WTC11 (cell line): Measurements from ENCODE around the gene NUP214. TPM values are rescaled to one million over a fixed set of nuclear protein-coding genes. Genes with fewer than 3 reads are reported as not detected.

Experiments
- ATAC-seq: fragments of 200-7000 bp; cut with Tn5 transposase; 2 replicates; pipeline ENCODE4 v1.10.0; 2021; ENCODE audit warnings: mild to moderate bottlenecking, moderate library complexity
- CTCF ChIA-PET: fragments of 300-600 bp; sonication (Branson Sonifier 250); formaldehyde crosslinking; loops from one replicate; lab custom pipeline; 2021; ENCODE audit warnings: antibody characterized with exemption; lab: Charles Lee
- POLR2A ChIA-PET: fragments of 350-600 bp; sonication (Branson Sonifier 250); formaldehyde crosslinking; loops from one replicate; lab custom pipeline; 2021; ENCODE audit warnings: antibody characterized with exemption; lab: Charles Lee
- DNase-seq: peaks from one replicate; pipeline ENCODE4 v3.0.0; 2021; ENCODE audit warnings: low spot score
- H3K27ac Mint-ChIP-seq: 2 replicates; pipeline ENCODE4 v1.8.0; 2021; ENCODE audit warnings: mixed read lengths
- H3K27me3 Mint-ChIP-seq: 2 replicates; pipeline ENCODE4 v1.8.0; 2021; ENCODE audit warnings: low read depth, mild to moderate bottlenecking, moderate library complexity, mixed read lengths
- H3K36me3 Mint-ChIP-seq: 2 replicates; pipeline ENCODE4 v1.8.0; 2021; ENCODE audit warnings: mixed read lengths
- H3K4me1 Mint-ChIP-seq: 2 replicates; pipeline ENCODE4 v1.8.0; 2022; ENCODE audit warnings: mixed read lengths
- H3K4me3 Mint-ChIP-seq: 2 replicates; pipeline ENCODE4 v1.8.0; 2021; ENCODE audit warnings: mild to moderate bottlenecking, moderate library complexity, mixed read lengths
- H3K9me3 Mint-ChIP-seq: 2 replicates; pipeline ENCODE4 v1.8.0; 2021; ENCODE audit warnings: mixed read lengths
- CREM ChIP-seq: sonication (generic); formaldehyde crosslinking; IDR thresholded peaks from 2 replicates; pipeline ENCODE4 v1.8.1; 2022; ENCODE audit warnings: mild to moderate bottlenecking, missing genetic modification reagents, moderate library complexity
- ETV6 ChIP-seq: sonication (generic); formaldehyde crosslinking; IDR thresholded peaks from 2 replicates; pipeline ENCODE4 v1.8.1; 2022; ENCODE audit warnings: mild to moderate bottlenecking, missing genetic modification reagents
- FOXJ3 ChIP-seq: sonication (generic); formaldehyde crosslinking; IDR thresholded peaks from 2 replicates; pipeline ENCODE4 v1.9.0; 2021; ENCODE audit warnings: missing genetic modification reagents, mild to moderate bottlenecking, borderline replicate concordance
- JAZF1 ChIP-seq: fragments of 250-450 bp; sonication (Bioruptor Pico); IDR thresholded peaks from 2 replicates; pipeline ENCODE4 v1.9.0; 2021; ENCODE audit warnings: moderate library complexity, mild to moderate bottlenecking, inconsistent platforms
- NFYB ChIP-seq: sonication (generic); formaldehyde crosslinking; conservative IDR thresholded peaks from 2 replicates; pipeline ENCODE4 v1.8.0; 2022; ENCODE audit warnings: low read depth, missing genetic modification reagents
- NR2C2 ChIP-seq: sonication (generic); formaldehyde crosslinking; IDR thresholded peaks from 2 replicates; pipeline ENCODE4 v1.8.0; 2022; ENCODE audit warnings: mild to moderate bottlenecking, missing genetic modification reagents
- NR3C1 ChIP-seq: sonication (generic); formaldehyde crosslinking; conservative IDR thresholded peaks from 2 replicates; pipeline ENCODE4 v1.8.1; 2023; ENCODE audit warnings: low read depth, mild to moderate bottlenecking, missing genetic modification reagents
- ZNF138 ChIP-seq: sonication (generic); formaldehyde crosslinking; conservative IDR thresholded peaks from 2 replicates; pipeline ENCODE4 v1.8.1; 2022; ENCODE audit warnings: mild to moderate bottlenecking, moderate library complexity, missing genetic modification reagents
- ZNF232 ChIP-seq: sonication (generic); formaldehyde crosslinking; IDR thresholded peaks from 2 replicates; pipeline ENCODE4 v1.8.0; 2022; ENCODE audit warnings: mild to moderate bottlenecking, missing genetic modification reagents
- ZNF396 ChIP-seq: fragments of 250-450 bp; sonication (Bioruptor Pico); IDR thresholded peaks from 2 replicates; pipeline ENCODE4 v1.8.0; 2021; ENCODE audit warnings: mild to moderate bottlenecking, moderate library complexity, borderline replicate concordance
- ZNF423 ChIP-seq: fragments of 250-450 bp; sonication (Bioruptor Pico); IDR thresholded peaks from 2 replicates; pipeline ENCODE4 v2.1.2; 2022; ENCODE audit warnings: mild to moderate bottlenecking, moderate library complexity
- total RNA-seq: library from RNA; stranded (reverse); gene quantifications from 3 replicates; pipeline ENCODE4 v1.2.3, GENCODE V29; 2021
- TF ChIP-seq, protein P1 (sequence below): sonication (generic); formaldehyde crosslinking; IDR thresholded peaks from 2 replicates; pipeline ENCODE4 v1.8.0; 2022; ENCODE audit warnings: mild to moderate bottlenecking, missing genetic modification reagents
- TF ChIP-seq, protein P2 (sequence below): fragments of 250-450 bp; sonication (Bioruptor Pico); IDR thresholded peaks from 2 replicates; pipeline ENCODE4 v1.9.0; 2021; ENCODE audit warnings: mild to moderate bottlenecking
- TF ChIP-seq, protein P3 (sequence below): sonication (generic); formaldehyde crosslinking; IDR thresholded peaks from 2 replicates; pipeline ENCODE4 v1.8.1; 2022; ENCODE audit warnings: mild to moderate bottlenecking, missing genetic modification reagents, moderate library complexity, borderline replicate concordance
- TF ChIP-seq, protein P4 (sequence below): fragments of 250-450 bp; sonication (Bioruptor Pico); conservative IDR thresholded peaks from 2 replicates; pipeline ENCODE4 v1.9.0; 2021; ENCODE audit warnings: mild to moderate bottlenecking
- TF ChIP-seq, protein P5 (sequence below): sonication (generic); formaldehyde crosslinking; IDR thresholded peaks from 2 replicates; pipeline ENCODE4 v1.8.1; 2023; ENCODE audit warnings: mild to moderate bottlenecking, missing genetic modification reagents, moderate library complexity
- TF ChIP-seq, protein P6 (sequence below): sonication (generic); formaldehyde crosslinking; IDR thresholded peaks from 2 replicates; pipeline ENCODE4 v1.8.1; 2022; ENCODE audit warnings: low read depth, missing genetic modification reagents, borderline replicate concordance
- TF ChIP-seq, protein P7 (sequence below): sonication (generic); formaldehyde crosslinking; IDR thresholded peaks from 2 replicates; pipeline ENCODE4 v1.8.1; 2023; ENCODE audit warnings: mild to moderate bottlenecking, missing genetic modification reagents, borderline replicate concordance

The NUP214 gene
- total RNA-seq, 1 experiment from 2014 or later = 41.8 TPM

DNA sequence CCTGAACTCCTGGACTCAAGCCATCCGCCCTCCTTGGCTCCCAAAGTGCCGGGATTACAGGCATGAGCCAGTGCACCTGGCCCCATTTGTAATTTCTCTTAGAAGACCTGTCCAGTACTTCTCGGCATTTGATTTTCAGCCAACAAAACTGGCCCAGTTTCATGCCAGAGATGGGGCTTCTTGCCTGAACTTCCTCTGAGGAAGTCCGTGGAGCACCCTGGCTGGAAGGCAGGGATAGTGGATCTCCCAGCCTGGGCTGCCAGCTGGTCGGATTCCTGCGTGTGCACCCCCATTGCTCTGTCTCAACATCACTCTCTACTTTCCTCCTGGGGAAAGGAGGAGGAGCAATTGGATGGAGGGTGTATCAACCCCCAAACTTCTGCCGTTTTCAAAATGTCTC lies 111.9 kb downstream of the NUP214 start:
- H3K36me3 Mint-ChIP-seq = peaks cover 11% of the 10 kb centered on the region
- POLR2A ChIA-PET = interaction anchor here (0.7 kb wide), 1 partner anchor 17 kb away, joined by 3 read pairs; no protein-coding TSS in a partner anchor
- H3K9me3 Mint-ChIP-seq = no peaks in the 10 kb centered on the region
- CTCF ChIA-PET = interaction anchor here (0.6 to 2.4 kb wide), 5 partner anchors 10 to 99 kb away, joined by 3 to 20 read pairs (median 3); partner anchors contain the start of gene PLPP7
- no peak for ATAC-seq
- no peak overlapping the region for H3K4me3 Mint-ChIP-seq
- H3K4me1 Mint-ChIP-seq = peaks cover 21% of the 10 kb centered on the region
- H3K27me3 Mint-ChIP-seq = no peaks in the 10 kb centered on the region
- TF ChIP-seq ZNF232 (no peak), CREM (no peak), ZNF423 (no peak), NR2C2 (no peak), NFYB (no peak), FOXJ3 (CRISPR knock-in tag) (no peak), ZNF396 (CRISPR knock-in tag) (no peak), NR3C1 (CRISPR knock-in tag) (no peak), ZNF138 (CRISPR knock-in tag) (no peak), JAZF1 (no peak), ETV6 (CRISPR knock-in tag) (no peak)
- TF ChIP-seq, protein P1, sequence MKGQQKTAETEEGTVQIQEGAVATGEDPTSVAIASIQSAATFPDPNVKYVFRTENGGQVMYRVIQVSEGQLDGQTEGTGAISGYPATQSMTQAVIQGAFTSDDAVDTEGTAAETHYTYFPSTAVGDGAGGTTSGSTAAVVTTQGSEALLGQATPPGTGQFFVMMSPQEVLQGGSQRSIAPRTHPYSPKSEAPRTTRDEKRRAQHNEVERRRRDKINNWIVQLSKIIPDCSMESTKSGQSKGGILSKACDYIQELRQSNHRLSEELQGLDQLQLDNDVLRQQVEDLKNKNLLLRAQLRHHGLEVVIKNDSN (CRISPR knock-in tag) = no peak
- TF ChIP-seq, protein P2, sequence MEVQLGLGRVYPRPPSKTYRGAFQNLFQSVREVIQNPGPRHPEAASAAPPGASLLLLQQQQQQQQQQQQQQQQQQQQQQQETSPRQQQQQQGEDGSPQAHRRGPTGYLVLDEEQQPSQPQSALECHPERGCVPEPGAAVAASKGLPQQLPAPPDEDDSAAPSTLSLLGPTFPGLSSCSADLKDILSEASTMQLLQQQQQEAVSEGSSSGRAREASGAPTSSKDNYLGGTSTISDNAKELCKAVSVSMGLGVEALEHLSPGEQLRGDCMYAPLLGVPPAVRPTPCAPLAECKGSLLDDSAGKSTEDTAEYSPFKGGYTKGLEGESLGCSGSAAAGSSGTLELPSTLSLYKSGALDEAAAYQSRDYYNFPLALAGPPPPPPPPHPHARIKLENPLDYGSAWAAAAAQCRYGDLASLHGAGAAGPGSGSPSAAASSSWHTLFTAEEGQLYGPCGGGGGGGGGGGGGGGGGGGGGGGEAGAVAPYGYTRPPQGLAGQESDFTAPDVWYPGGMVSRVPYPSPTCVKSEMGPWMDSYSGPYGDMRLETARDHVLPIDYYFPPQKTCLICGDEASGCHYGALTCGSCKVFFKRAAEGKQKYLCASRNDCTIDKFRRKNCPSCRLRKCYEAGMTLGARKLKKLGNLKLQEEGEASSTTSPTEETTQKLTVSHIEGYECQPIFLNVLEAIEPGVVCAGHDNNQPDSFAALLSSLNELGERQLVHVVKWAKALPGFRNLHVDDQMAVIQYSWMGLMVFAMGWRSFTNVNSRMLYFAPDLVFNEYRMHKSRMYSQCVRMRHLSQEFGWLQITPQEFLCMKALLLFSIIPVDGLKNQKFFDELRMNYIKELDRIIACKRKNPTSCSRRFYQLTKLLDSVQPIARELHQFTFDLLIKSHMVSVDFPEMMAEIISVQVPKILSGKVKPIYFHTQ (CRISPR knock-in tag) = no peak
- TF ChIP-seq, protein P3, sequence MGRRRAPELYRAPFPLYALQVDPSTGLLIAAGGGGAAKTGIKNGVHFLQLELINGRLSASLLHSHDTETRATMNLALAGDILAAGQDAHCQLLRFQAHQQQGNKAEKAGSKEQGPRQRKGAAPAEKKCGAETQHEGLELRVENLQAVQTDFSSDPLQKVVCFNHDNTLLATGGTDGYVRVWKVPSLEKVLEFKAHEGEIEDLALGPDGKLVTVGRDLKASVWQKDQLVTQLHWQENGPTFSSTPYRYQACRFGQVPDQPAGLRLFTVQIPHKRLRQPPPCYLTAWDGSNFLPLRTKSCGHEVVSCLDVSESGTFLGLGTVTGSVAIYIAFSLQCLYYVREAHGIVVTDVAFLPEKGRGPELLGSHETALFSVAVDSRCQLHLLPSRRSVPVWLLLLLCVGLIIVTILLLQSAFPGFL (CRISPR knock-in tag) = no peak
- TF ChIP-seq, protein P4, sequence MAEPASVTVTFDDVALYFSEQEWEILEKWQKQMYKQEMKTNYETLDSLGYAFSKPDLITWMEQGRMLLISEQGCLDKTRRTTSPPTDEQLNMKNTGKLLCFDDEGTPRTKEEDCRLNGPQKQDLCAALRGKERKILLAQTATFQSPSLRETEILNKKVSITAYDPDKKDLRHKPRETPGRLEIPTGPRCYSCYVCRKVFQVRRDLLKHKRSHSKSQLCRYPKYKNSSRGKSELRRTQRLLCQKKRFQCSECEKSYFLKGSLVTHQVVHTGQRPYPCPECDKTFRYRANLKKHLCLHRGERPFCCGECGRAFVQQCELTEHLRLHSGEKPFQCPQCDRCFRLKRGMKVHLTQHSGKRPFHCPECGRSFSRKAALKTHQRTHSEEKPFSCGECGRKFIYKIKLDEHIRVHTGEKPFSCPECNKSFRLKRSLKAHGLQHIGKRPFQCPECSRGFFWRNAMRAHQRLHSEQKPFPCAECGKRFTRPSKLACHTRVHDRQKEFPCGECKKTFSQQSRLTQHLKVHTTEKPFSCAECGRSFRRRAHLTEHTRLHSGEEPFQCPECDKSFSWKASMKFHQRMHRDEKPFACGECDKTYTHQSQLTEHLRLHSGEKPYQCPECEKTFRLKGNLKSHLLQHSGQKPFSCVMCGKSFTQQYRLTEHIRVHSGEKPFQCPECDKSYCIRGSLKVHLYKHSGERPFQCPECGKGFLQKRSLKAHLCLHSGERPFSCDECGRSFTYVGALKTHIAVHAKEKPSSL = no peak
- TF ChIP-seq, protein P5, sequence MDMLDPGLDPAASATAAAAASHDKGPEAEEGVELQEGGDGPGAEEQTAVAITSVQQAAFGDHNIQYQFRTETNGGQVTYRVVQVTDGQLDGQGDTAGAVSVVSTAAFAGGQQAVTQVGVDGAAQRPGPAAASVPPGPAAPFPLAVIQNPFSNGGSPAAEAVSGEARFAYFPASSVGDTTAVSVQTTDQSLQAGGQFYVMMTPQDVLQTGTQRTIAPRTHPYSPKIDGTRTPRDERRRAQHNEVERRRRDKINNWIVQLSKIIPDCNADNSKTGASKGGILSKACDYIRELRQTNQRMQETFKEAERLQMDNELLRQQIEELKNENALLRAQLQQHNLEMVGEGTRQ (CRISPR knock-in tag) = no peak
- TF ChIP-seq, protein P6, sequence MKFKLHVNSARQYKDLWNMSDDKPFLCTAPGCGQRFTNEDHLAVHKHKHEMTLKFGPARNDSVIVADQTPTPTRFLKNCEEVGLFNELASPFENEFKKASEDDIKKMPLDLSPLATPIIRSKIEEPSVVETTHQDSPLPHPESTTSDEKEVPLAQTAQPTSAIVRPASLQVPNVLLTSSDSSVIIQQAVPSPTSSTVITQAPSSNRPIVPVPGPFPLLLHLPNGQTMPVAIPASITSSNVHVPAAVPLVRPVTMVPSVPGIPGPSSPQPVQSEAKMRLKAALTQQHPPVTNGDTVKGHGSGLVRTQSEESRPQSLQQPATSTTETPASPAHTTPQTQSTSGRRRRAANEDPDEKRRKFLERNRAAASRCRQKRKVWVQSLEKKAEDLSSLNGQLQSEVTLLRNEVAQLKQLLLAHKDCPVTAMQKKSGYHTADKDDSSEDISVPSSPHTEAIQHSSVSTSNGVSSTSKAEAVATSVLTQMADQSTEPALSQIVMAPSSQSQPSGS (CRISPR knock-in tag) = no peak
- TF ChIP-seq, protein P7, sequence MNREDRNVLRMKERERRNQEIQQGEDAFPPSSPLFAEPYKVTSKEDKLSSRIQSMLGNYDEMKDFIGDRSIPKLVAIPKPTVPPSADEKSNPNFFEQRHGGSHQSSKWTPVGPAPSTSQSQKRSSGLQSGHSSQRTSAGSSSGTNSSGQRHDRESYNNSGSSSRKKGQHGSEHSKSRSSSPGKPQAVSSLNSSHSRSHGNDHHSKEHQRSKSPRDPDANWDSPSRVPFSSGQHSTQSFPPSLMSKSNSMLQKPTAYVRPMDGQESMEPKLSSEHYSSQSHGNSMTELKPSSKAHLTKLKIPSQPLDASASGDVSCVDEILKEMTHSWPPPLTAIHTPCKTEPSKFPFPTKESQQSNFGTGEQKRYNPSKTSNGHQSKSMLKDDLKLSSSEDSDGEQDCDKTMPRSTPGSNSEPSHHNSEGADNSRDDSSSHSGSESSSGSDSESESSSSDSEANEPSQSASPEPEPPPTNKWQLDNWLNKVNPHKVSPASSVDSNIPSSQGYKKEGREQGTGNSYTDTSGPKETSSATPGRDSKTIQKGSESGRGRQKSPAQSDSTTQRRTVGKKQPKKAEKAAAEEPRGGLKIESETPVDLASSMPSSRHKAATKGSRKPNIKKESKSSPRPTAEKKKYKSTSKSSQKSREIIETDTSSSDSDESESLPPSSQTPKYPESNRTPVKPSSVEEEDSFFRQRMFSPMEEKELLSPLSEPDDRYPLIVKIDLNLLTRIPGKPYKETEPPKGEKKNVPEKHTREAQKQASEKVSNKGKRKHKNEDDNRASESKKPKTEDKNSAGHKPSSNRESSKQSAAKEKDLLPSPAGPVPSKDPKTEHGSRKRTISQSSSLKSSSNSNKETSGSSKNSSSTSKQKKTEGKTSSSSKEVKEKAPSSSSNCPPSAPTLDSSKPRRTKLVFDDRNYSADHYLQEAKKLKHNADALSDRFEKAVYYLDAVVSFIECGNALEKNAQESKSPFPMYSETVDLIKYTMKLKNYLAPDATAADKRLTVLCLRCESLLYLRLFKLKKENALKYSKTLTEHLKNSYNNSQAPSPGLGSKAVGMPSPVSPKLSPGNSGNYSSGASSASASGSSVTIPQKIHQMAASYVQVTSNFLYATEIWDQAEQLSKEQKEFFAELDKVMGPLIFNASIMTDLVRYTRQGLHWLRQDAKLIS (CRISPR knock-in tag) = no peak
- H3K27ac Mint-ChIP-seq = no peak overlapping the region
- no peak for DNase-seq
